T47D (cell line): ENCODE measurements around the gene NFU1.
"Not testable (repeated sequence)": the region's sequence is repeated elsewhere in the genome, so short reads cannot be mapped to it uniquely, and the experiment has no call there.

Experiments used
- DNase-seq, 2 experiments: peaks; one replicate each; pipeline versions ENCODE4 v3.0.0 to v3.0.0-alpha.2; 2011 to 2012; ENCODE audit warnings: low read depth in 1 of 2, low spot score in 1 of 2
- JUND ChIP-seq: IDR thresholded peaks from 2 replicates; pipeline ENCODE4 v1.6.1; 2012; ENCODE audit warnings: low read depth
- in situ Hi-C: cut with HindIII; loops from 2 replicates; pipeline ENCODE4 v1.10.0; 2016; ENCODE audit warnings: low sequenced_read_pairs, low pct_unique_long_range_greater_than_20kb

The NFU1 gene

DNA sequence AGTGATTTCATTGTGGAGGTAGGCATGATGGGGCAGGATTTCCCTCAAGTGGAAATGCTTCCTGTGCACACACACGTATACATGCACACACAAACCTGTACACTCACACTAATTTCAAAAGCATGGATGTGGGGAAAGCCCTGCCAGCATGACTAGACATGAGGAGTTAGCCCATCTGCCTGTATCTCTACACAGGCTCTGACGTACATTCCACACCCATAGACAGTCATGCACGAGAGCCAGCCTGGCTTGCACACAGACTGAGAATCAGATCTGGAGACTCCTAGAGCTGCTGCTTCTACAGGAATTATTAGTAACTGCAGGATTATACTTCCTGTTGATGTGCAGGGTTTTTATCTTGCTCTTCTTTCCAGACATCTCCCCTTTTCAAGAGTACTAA lies 27.3 kb upstream of the NFU1 start:
- in situ Hi-C loops, result no loop called here
- no peak for TF ChIP-seq JUND
- no peak for DNase-seq

DNA sequence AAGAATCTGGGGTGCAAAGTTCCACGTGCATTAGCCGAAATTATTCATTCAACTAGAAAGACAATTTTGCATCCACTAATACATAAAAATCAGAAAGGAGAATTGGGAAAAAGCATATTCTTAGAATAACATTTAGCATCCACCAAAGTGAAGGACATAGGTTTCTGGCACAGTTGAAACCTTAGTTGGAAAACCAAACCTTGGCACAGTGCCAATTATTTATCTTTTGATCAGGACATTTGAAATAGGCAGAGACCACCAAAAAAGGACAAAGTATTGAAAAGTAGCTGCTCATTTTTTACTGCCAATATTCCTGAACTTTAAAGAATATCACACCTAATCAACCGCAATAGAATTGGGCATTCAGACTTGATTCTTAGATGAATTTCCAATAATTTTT lies 25.5 kb upstream of the NFU1 start:
- TF ChIP-seq JUND, result no peak
- in situ Hi-C loops, result no loop called here
- no peak for DNase-seq

DNA sequence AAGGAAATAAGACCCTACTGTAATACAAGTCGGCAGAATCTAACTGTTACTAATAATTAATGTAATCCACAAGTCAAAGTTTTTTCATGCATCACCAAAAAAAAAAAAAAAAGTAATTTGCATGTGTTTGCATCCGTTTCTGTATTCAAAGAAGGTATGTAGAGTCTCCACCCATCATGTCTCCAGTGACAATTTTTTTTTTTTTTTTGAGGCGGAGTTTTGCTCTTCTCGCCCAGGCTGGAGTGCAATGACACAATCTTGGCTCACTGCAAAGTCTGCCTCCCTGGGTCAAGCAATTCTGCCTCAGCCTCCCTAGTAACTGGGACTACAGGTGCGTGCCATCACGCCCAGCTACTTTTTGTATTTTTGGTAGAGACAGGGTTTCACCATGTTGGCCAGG lies 24.2 kb upstream of the NFU1 start:
- no peak for TF ChIP-seq JUND
- in situ Hi-C loops, result no loop called here
- no peak for DNase-seq

DNA sequence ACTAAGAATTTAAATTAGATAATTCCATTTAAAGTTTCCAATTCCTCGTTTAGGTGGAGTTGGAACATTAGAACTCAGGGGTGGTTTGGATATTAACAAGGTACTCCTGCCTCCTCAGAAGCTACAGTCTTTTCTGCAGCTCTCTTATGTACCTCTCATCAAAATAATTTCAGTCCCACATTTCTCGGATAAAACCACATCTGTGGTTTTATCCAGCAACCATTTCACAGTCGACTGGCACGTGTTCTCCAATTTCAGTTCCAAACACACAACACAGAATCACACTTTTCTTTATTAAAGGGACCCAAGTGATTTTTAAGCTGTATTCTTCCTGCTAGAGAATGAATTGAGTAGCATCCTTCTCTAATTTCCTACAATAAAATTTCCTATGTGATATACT lies 22.7 kb upstream of the NFU1 start:
- TF ChIP-seq JUND, result no peak
- in situ Hi-C loops, result no loop called here
- DNase-seq, result no peak

DNA sequence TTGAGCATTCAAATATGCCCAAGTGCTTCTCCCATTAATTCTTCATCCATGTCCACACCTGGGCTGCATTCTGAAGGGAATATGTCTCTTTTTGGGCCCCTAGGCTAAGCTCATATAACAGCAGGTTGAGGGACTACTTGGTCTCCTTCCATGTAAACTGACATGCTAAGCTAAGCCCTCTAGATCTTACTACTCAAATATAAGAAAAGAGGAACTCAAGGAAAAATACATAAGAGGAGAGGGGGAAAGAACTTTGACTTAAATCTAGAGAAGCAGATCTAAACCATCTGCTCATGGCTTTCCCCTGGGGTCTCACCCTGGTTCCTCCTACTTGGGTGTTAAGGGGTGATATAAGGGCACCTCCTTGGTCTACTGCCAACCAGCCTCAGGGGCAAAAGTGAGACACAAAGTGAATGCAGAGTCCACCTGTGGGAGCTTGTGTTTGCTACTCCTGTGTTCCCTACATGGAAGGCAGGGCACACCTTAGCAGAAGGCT lies 19.8 kb upstream of the NFU1 start:
- DNase-seq, result no peak
- TF ChIP-seq JUND, result no peak
- in situ Hi-C loops, result no loop called here

DNA sequence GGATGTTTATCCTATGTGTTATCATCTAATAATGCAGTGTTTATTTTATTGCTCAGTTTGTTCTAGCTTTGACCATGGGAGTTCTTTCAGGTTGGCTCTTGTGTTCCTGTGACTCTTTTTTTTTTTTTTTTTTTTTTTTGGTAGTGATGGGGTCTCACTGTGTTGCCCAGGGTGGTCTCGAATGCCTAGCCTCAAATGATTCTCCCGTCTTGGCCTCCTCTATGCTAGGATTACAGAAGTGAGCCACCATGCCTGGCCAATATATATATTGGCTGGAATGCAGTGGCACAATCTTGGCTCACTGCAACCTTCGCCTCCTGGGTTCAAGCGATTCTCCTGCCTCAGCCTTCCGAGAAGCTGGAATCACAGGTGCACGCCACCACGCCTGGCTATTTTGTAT lies 18.9 kb upstream of the NFU1 start:
- in situ Hi-C loops, result no loop called here
- no peak for DNase-seq
- TF ChIP-seq JUND, result no peak

DNA sequence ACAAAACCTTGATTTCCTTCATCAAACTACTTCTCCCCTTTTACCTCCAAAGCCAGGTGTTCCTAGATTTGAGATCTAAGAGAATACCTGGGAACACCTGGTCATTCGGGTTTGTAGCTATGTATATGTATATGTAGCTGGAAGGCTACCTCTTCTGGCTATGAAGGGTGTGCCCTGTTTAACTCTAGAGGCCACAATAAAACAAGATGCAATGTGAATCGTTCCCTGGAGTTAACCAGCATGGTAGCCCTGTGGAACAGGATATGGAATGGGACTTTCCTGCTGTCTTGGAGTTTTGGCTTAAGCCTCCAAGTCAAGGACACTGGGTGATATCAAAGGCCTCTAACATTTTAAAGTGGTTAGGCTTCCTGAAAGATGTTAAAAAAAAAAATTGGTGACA lies 17.7 kb upstream of the NFU1 start:
- DNase-seq, result no peak
- in situ Hi-C loops, result no loop called here
- TF ChIP-seq JUND, result no peak

DNA sequence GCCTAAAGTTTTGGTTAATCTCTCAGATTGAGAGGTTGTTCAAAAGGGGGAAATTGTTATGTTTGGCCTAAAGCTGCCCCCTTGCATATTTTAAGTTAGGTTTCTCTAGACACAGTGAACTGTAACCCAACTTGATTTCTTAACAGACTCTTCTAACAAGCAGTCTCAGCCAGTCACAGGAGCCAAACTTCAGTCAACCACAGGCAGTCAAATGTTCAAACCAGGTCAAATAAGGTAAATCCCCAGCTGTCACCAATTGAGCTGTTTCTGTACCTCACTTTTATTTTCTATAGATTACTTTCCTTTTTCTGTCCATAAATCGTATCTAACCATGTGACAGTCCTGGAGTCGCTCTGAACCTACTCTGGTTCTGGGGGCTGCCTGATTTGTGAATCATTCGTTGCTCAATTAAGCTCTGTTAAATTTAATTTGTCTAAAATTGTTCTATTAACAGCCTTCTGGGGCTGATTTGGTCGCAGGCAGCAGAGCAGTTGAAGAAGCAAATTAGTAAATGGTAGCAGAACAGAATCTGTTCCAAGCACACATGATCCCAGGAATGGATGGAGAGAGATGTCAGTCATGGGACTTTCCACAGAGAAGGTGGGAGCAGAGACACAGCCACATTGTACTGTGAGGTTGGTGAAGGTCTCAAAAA lies 16.4 kb upstream of the NFU1 start:
- in situ Hi-C loops, result no loop called here
- no peak for TF ChIP-seq JUND
- DNase-seq, result no peak

DNA sequence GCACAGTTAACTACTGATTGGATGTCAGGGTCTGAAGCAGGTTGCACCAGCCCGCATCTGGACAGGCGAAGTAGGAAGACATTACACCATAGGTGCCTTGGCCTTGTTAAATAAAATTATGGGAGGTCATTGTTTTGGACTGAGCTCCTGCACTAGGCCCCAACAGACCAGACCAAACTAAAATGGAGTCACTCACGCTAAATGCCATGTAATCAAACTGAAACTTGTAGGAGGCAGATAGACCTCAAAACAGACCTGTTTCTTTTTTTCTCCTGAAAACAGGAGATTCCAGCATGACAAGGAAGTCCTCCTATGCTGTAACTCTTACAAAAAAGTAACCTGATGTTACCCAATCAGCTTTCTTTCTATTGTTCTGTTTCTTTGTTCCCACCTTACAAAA lies 15.5 kb upstream of the NFU1 start:
- in situ Hi-C loops, result no loop called here
- no peak for TF ChIP-seq JUND
- DNase-seq, result no peak

DNA sequence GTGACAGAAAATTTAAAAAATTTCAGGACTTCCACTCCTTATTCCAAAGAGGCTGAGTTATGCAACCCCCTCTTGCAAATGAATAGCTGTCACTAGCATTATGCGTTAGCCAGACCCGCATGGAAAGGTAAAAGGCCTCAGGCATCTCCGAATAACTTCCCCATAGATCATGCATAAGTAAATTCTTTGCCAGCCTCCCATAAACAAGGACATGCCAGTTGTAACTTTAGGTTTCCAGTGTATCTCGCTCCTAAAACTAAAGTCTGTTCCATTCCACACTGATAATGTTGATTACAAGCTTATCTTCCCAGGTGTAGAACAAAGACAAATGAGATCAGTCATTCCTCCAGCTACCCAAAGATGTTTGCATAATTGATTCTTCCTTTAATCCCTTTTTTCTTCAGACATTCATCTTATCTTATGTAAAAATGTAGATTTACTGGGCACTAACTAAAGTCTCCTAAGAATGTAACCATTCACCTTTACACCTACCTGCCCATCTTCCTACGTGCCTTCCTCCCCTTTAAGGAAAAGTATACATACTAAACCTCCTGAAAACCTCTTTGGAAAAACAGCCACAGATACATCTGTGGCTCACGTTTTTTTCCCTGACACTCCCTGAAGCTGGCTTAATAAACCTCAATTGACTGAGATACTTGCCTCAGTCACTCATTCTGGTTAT lies 13.6 kb upstream of the NFU1 start:
- DNase-seq, result no peak
- in situ Hi-C loops, result no loop called here
- no peak for TF ChIP-seq JUND

DNA sequence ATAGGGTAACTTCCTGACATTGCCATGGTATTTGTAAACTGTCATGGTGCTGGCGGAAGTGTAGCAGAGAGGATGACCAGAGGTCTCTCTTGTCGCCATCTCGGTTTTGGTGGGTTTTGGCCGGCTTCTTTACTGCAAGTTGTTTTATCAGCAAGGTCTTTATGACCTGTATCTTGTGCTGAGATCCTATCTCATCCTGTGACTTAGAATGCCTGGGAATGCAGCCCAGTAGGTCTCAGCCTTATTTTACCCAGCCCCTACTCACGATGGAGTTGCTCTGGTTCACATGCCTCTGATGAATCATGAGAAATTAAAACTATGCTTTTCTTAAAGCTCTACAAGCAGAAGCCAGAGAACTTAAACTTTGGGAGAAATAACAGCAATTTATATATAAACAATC lies 12.7 kb upstream of the NFU1 start:
- no peak for TF ChIP-seq JUND
- in situ Hi-C loops, result no loop called here

DNA sequence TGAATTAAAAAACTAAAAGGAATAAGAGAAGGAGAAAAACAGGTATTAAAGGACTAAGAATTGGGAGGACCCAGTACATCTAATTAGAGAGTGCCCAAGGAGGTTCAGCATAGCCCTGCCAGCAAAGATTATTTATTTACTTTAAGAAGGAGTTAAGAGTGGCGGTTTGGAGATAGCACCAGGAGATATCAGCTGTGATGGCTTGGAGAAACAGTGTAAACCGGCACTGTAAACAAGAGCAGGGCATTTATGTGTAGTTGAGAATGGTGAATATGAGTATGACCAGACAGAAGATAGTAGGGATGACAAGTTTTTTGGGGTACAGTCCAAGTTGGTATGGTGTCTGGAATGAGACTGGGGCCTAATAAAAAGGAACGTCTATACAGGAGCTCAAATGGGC lies 6.4 kb upstream of the NFU1 start:
- DNase-seq, in situ Hi-C loops: not testable (repeated sequence)

More for the DNA sequence above, 12.7 kb upstream of the NFU1 start:
- no peak for DNase-seq

DNA sequence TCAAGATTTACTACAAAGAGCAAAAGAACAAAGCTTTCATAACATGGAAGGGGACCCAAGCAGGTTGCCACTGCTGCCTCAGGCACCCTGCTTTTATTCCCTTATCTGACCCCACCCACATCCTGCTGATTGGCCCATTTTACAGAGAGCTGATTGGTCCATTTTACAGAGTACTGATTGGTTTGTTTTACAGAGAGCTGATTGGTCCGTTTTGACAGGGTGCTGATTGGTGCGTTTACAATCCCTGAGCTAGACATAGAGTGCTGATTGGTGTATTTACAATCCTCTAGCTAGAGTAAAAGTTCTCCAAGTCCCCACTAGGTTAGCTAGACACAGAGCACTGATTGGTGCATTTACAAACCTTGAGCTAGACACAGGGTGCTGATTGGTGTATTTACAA lies 2.3 kb upstream of the NFU1 start:
- DNase-seq, in situ Hi-C loops: not testable (repeated sequence)

DNA sequence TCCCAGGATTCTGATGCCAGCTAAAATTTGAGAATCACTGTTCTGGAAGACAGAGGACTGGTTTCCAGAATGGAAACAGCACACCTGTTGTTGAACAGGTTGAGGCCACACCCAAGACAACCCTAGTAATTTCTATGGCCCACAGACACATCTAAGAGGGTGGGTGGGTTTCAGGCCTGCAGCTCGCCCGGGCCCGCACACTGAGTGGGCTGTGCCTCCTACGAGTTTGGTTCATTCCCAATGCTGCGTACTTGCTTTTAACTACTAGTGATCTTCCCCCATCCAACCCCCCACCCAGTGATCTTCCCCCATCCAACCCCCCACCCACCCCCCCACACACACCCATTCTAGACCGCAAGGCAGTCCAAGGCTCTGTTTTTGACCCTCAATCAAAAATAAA lies 1.3 kb upstream of the NFU1 start:
- TF ChIP-seq JUND, result no peak
- no peak for DNase-seq
- in situ Hi-C loops, result no loop called here
